ENCODE results near the gene TEX38.
A peak's percentile ranks its signal among the peaks of the same experiment; 100 is the strongest.
"Not testable (repeated sequence)": the region's sequence is repeated elsewhere in the genome, so short reads cannot be mapped to it uniquely, and the experiment has no call there.

Gene TEX38

DNA sequence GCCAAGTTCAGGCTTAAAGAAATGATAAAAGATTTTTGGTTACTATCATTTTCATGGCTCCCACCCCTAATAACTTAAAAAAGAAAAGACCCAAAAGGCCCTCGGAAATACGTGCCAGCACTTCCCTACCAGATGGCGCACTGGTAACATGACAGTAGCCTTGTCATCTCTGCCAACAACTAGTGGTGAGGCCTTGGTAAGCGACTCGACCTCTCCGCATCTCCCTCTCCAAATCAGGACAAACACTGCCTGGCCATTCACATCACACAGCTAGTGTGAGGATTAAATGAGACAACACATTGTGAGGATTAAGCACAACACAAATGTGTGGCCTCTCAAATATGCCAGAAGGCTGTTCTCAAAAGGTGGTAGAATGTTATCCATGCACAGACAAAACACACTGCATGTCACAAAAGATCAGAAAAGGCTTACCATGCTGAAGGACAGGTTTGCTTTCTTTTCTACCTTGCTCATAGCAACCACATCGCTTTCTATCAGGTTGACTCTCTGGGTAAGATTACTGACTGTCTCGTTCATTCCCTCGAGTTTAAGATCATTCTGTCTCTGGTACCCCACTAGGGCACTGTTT lies 16.4 kb downstream of the TEX38 start:
- no peak for DNase-seq (ENCODE audit: low spot score)

DNA sequence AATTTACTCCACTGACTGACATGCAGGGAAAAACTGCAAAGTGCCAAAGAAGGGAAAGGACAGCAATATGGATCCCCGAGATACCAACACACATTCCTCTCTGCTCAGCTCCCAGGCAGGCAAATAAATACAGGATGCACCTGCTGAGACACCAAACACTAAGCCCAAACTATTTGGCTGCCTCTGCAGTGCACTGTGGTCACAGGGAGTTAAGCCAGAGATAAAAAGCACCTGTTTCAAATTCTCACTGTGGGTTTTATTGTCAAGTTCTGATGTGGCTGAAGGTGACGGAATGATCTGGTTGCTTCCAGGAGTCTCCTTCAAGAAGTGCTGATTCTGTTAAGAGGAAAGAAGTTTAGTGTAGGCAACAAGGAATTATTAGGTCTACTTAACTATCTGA lies 17.7 kb downstream of the TEX38 start:
- no peak for DNase-seq (ENCODE audit: low spot score)

DNA sequence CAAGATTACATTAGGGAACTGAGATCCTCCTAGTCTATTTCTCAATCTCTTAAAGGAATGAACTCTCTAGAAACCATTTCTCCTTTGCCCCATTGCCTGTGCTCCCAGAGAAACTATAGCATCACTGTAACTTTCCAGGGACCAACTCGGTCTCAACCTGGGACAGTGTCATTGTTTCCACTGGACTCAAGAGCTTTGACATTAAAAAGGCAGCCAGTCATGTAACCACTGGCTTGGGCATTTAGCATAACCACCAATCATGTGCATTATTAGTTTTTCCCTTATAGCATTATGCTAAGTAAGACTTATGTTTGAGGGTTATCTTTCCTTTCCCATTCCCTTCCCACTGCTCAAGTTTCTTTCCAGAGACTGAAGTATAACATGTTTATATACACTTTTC lies 18.2 kb downstream of the TEX38 start:
- no peak for DNase-seq (ENCODE audit: low spot score)

DNA sequence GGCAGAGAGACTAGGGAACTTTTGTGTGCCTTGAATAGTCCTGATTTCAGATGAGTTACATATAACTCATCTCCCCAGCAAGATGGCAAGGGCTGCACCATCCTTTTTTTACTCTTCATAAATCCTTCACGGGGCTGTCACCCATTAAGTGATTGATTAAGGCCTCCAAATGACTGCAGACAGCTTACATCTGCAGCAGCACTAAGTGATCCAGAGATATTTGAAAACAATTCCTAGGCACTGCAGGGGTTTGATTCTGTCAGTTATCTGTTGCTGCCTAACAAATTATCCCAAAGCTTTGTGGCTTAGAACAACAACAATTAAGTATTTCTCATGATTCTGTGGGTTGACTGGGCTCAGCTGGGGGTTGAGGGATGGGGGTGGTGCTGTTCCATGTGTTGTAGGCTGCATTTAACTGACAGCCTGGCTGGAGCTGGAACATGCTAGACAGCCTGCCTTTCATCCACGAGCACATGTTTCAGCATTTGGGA lies 19.3 kb downstream of the TEX38 start:
- no peak for DNase-seq (ENCODE audit: low spot score)

DNA sequence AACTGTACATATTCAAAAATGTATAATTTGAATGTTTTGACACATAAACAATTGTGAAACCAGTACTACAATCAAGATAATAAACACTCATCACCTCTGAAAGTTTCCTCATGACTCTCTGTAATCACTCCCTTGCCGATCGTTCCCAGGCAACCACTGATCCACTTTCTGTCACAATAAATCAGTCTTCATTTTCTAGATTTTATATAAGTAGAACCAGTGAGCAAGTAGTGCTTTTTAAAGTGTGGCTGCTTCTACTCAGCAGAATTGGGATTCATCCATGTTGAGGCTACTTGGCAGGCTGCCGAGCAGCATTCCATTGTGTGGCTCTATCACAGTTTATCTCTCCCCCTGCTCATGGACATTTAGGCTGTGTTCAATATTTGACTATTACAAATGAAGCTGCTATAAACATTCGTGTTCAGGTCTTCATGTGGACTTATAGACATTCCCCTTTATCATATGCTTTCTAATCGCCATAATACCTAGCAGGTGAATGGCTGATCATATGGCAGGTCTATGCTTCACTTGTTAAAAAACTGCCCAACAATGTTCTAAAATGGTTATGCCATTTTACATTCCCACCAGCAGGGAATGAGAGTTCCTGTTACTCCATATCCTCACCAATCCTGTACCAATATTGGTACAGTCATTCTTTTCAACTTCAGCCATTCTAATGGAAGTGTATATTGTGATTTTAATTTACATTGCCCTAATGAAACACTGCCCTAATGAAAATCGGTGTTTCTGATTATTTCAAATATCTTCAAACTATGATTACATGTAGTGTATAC lies 20.5 kb downstream of the TEX38 start:
- DNase-seq (ENCODE audit: low spot score), result no peak

DNA sequence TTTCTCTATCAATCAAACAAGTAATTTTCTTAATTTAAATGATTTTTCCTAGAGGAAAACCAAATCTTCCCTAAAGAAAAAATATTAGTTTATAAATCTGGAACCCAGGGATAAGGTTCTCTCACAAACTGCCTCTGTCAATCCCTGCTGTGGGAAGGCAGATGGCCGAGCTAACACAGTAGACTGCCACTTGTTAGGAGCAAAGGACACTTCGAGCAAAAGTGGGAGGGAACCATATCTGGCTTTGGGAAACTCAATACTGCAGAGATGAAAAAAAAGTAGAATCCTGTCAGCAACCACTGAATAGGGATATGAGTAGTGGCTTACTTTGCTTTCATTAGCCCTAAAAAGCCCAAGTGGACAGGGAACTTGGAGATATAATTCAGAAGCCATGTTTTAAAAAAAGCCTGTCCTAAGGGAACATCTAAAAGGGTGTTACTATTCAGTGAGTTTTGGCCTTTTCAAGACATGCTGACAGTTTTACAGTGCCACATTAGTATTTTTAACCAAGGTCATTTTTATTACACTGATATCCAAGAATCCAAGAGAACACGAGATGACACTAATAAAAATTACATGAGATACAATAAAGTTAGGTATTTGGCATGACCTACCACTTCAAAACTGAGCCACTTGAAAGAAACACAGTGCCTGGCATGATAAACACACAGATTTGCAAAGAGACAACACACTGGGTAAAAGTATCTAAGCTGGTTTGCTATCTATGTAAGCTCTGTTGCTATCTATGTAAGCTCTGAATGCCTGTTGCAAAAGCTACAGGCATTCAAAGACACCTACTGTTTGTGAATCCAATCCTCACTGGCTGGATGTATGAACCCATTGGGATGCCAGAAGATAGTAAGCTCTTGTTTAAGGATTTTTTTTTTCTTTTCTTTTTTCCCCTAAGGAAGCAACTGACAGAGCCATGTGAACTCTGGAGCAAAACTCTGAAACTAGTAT lies 21.4 kb downstream of the TEX38 start:
- no peak for DNase-seq (ENCODE audit: low spot score)

DNA sequence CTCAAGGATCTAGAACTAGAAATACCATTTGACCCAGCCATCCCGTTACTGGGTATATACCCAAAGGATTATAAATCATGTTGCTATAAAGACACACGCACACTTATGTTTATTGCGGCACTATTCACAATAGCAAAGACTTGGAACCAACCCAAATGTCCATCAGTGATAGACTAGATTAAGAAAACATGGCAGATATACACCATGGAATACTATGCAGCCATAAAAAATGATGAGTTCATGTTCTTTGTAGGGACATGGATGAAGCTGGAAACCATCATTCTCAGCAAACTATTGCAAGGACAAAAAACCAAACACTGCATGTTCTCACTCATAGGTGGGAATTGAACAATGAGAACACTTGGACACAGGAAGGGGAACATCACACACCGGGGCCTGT lies 23.0 kb downstream of the TEX38 start:
- DNase-seq (ENCODE audit: low spot score), result not testable (repeated sequence)

DNA sequence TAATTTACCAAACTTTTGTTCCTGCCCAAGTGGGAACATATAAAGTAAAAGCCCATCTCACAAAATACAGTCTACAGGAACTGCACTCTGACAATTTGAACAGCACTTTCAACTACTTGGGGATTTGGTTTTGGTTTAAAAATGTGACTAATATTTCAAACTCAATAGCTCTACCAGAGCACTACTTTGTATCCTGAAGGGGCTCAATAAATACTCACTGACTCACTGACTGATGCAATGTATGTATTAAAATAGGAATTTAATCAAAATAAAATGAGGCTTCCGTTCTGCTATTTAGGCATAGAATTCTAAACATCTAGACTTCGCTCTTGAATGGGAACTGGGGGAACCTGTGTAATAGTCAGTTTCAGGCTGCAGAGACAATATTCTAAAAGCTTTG lies 25.4 kb downstream of the TEX38 start:
- no peak for DNase-seq (ENCODE audit: low spot score)

DNA sequence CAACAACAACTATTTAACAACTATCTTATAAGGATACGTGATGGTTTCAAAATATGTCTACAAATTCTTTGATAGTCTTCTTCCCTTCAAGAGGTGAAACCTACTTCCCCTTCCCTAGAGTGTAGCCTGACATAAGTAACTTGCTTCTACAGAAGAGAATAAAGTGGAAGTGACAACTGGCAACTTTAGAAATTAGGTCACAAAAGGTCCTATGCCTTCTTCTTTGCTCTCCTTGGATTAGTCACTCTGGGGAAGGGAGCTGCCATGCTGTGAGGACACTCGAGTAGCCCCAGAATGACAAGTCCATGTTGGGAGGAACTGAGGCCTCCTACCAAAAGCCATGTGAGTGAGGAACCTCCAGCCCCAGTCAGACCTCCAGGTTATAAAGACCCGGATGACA lies 28.0 kb downstream of the TEX38 start:
- no peak for DNase-seq (ENCODE audit: low spot score)

DNA sequence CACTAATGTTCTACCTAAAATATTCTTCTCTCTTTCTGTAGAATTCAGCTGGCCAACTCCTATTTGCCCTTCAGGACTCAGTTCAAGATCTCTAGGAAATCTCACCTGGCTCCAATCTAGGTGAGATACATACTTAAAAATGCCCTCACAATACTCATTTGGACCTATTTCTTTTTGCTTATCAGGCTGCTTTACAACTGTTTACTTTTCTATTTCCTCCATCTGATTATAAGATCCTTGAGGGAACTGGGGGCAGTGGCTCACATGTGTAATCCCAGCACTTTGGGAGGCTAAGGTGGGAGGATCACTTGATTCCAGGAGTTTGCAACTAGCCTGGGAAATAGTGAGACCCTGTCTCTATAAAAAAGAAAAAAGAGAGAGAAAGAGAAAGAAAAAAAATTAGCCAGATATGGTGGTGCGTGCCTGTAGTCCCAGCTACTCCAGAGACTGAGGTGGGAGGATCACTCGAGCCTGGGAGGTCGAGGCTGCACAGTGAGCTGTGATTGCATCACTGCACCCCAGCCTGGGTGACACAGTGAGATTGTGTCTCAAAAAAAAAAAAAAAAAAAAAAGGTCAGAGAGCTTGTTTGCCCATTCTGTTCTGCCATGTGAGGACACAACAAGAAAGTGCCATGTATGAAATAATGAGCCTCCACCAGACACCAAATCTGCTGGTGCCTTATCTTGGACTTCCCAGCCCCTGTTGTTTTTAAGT lies 32.4 kb downstream of the TEX38 start:
- DNase-seq (ENCODE audit: low spot score), result no peak

DNA sequence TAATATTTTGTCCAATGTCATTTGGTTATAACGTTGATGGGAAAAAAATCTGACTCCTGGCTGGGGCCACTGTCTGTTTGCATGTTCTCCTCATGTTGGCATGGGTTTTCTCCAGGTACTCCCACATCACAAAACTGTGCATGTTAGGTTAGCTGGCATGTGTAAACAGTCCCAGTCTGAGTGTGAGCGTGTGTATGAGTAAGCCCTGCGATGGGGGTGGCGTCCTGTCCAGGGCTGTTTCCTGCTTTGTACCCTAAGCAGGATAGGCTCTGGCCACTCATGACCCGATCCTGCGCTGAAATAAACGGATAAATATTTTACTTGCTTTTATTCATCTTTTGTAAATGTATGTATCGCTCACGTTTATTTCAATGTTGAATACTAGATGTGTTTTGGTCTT lies 33.8 kb downstream of the TEX38 start:
- DNase-seq (ENCODE audit: low spot score), result no peak

DNA sequence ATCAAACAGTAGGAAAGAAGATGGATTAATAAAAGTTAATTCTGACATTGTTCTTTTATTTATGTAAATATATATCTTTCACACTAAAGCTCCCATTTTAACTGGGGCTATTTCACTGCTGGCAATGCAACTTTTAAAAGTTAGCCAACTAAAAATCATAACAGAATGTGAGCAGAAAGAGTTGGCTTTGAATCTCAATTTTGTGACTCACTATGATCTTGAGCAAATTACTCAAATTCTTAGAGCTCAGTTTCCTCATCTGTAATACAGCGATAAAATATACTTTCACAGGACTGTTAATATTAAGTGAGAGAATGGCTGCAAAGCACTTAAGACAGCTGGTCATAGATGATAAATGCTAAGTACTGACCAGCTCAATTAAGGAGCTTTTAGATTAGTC lies 36.5 kb downstream of the TEX38 start:
- no peak for DNase-seq (ENCODE audit: low spot score)

DNA sequence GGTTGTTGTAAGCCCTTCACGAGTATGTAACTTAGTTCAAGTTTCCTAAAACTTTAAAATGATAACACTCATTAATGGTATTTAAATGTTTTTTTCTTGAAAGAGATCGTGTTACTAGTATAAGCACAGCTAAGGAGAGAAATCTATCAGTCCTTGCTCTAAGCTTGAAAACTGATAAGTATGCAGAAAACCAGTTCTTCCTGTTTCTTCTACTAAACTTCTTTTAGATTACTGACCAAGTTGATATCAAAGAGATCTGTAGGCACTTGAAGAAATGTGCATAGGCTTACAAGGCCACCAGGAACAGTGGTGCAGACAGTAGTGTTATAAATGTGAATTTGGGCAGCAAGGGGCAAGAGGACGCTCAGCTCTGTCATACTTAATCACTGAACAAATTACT lies 43.3 kb downstream of the TEX38 start:
- DNase-seq (ENCODE audit: low spot score), result no peak

DNA sequence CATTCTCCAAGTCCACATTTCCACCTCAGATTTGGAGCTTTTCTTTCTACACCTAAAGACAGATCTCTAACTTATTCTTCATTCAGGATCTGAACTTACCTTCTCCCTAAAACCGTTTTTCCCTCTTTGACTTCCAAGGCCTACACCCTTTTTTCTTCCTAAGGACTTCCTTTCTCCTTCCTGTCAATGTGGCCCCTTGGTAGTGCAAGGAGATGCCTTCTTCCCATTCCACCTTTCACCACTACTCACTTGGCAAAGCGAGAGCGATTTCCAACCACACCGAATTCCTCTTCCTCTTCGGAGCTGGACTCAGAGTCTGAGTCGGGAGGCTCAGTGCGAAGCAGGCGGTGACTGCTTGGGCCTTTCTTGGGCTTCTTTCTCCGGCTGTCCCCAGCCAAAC lies 46.0 kb downstream of the TEX38 start:
- DNase-seq (ENCODE audit: low spot score), result no peak

DNA sequence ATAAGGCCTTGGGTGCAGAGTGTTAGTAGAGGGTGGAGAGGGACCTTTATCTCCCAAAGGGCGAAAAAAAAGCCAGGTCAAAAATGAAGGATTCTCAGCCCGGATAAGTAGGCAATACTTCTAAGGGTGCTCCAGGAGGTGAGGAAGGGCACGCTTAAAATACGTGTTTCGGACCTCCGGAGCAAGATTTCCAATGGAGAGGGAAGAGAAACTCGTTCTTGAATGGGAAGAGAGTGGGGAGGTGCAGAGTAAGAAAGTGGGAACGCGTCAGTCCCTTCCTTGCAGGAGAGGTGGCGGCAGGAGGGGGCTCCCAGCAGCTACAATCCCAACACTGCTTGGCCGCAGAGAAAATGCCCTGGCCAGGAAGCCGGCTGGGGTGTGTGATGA lies 46.7 kb downstream of the TEX38 start:
- no peak for DNase-seq (ENCODE audit: low spot score)

DNA sequence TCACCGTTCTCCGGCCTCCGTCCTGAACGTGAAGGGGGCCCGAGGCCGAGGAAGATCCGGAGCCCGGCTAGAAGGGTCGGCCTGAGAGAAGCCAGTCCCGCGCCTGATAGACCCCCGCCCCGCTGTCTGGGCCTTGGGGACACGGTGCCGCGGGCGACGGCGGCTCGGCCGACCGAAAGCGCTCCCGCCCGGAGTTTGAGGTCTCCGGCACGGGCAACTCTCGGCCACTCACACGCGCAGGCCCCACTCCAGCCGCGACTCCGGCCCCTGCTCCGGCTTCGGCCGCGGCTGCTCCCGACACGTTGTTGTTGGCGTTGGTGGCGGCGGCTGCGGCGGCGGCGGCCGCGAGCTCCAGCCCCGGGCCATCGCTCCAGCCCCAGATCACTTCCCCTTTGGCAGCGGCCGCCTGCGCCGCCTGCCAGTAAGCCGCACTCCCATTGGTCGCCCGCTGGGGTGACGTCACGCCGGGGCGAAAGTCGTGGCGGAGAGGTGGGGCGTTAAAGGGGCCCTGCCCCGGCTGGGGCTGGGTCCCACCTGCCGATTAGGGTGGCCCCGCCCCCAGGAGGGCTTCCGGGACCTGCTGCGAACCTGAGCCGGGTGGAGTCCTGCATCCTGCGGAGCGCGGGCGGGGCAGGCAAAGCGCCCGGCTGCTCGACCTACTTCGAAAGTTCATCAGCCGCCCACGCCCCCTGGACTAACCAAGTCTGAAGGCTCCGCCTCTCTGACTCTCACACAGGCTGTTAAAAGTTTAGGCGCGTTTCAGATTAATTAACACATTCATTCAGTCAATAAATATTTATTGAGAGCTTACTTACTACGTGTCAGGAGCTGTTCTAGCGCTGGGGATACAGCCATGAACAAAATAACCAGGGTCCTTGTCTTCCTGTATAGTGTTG lies 47.3 kb downstream of the TEX38 start, which contains the start of gene EFCAB14:
Gene EFCAB14 (minus strand): TSS at position 388 of the 896 bp plus-strand sequence. CDS start 1,027 bp downstream, outside the sequence.
- peak; percentile 98 for DNase-seq (ENCODE audit: low spot score)

DNA sequence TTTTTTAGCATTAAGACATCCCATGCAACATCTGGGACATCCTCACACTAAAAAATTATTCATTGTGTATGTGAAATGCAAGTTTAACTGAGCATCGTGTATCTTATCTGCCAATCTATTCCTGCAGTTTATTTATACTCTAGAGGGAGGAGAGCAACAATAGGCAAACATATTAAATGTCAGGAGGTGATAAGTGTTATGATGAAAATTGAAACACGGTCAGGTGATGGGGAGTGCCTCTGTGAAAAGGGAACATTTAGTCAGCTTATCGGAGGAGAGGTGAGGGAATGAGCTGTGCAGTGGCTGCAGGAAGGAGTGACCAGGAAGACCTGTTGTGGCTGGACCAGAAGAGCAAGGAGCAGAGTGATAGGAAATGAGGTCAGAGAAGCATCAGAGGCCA lies 48.0 kb downstream of the TEX38 start:
- no peak for DNase-seq (ENCODE audit: low spot score)

DNA sequence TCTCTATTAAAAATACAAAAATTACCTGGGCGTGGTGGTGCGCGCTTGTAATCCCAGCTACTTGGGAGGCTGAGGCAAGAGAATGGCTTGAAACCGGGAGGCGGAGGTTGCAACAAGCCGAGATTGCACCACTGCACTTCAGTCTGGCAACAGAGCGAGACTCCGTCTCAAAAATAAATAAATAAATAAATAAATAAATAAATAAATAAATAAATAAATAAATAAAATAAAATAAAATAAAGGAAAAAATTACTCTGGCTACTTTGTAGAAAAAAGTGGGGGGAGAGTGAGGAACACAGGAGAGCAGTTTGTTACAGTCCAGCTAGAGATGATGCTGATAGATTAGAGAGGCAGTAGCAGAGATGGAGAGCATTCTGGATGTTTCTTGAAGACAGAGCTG lies 48.7 kb downstream of the TEX38 start:
- not testable (repeated sequence) for DNase-seq (ENCODE audit: low spot score)

DNA sequence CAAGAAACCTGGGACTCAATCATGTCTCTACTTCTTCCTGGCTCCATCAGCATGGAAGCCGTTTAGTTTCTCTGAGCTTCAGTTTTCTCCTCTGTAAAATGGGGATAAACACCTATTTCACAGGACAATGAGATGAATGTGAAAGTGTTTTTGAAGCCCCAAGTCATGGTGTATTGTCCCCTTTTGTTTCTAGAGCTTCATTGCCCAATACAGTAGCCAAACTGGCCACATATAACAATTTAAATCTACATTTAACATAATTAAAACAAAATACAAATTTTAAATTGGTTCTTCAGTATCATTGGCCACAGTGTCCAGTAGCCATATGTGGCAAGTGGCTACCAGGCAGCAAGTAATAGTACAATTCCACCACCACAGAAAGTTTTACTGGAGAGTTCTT lies 49.5 kb downstream of the TEX38 start:
- DNase-seq (ENCODE audit: low spot score), result no peak

DNA sequence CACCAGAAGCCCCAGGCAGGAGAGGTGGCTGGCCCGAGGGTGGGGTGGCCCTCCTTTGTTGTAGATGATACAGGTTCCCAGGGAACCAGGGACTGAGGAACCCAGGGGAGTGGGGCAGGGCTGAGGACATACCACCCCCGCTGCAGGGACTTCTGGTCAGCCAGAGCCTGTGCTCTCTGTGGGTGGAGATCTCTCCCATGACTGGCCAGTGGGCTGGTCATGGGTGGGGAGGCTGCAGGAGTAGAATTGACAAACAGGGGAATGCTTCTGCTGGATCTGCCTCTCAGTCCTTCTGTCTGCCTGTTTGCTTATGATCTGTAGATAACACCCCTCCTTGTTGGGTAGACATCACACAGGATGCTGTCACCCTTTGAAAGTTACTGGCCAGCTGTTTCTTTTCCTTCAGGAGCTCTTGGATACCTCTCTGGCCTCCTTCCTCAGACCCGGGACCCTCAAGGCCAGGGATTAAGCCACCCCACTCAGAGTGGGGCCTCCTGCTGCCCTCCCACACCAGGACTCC lies 50.1 kb downstream of the TEX38 start:
- no peak for DNase-seq (ENCODE audit: low spot score)
